HCT116 (cell line): ENCODE data around the gene TMEM198. TPM values are rescaled to one million over a fixed set of nuclear protein-coding genes. Genes with fewer than 3 reads are reported as not detected.

Experiments
- ATAC-seq: fragments of 200-7000 bp; cut with Tn5 transposase; 2 replicates; pipeline ENCODE4 v1.9.1; 2020; ENCODE audit warnings: mild to moderate bottlenecking, moderate library complexity
- BruUV-seq: library from RNA; stranded (reverse); fragments of 400-500 nt; replicated peaks from 2 replicates; lab custom pipeline; 2021; lab: Mats Ljungman, UMichigan
- CTCF ChIA-PET: fragments of 300-600 bp; sonication (Branson Sonifier 250); formaldehyde crosslinking; loops from one replicate; lab custom pipeline; 2021; ENCODE audit warnings: antibody characterized with exemption; lab: Charles Lee
- POLR2A ChIA-PET: fragments of 300-600, 350-600 bp; sonication (Branson Sonifier 250); formaldehyde crosslinking; loops from one replicate; lab custom pipeline; 2021; ENCODE audit warnings: antibody characterized with exemption; lab: Charles Lee
- RAD21 ChIA-PET, 2 experiments: fragments of 300-600 bp; sonication (Branson Sonifier 250); formaldehyde crosslinking; loops; one replicate each; lab custom pipeline; 2023; ENCODE audit warnings: low total read pairs in 2 of 2; ENCODE audit not compliant: uncharacterized antibody in 2 of 2, unreplicated experiment in 2 of 2, low non-redundant PET in 1 of 2; lab: Charles Lee
- DNase-seq: peaks from one replicate; pipeline ENCODE4 v3.0.0-alpha.2; 2010; ENCODE audit warnings: low read depth, low spot score
- H2AFZ ChIP-seq: fragments of 200-600 bp; shearing (Covaris generic), sonication (generic); 2 replicates; pipeline ENCODE4 v1.6.1; 2017; ENCODE audit warnings: low read depth, mixed run types, mixed read lengths, antibody characterized with exemption, low read length; ENCODE audit not compliant: poor library complexity, severe bottlenecking
- H3K27ac ChIP-seq: 2 replicates; pipeline ENCODE4 v1.5.1; 2012; ENCODE audit warnings: low read depth, low read length
- H3K27me3 ChIP-seq: fragments of 200-600 bp; sonication (generic); 2 replicates; pipeline ENCODE4 v1.6.1; 2016; ENCODE audit warnings: mixed run types, low read length, mixed read lengths; ENCODE audit not compliant: insufficient read depth
- H3K36me3 ChIP-seq, 2 experiments: fragments of 200-500 bp in 1 of 2; fragments of 200-600 bp in 1 of 2; sonication (Bioruptor generic) in 1 of 2; sonication (generic) in 1 of 2; 2 replicates each; pipeline versions ENCODE4 v1.5.1 to v1.6.1; 2014 to 2016; ENCODE audit warnings: low read length in 2 of 2, inconsistent platforms in 1 of 2, mixed read lengths in 1 of 2, mixed run types in 1 of 2; ENCODE audit not compliant: insufficient read depth in 2 of 2, control insufficient read depth in 1 of 2
- H3K4me1 ChIP-seq, 2 experiments: fragments of 200-600 bp in 1 of 2; sonication (generic) in 1 of 2; 2 replicates each; pipeline versions ENCODE4 v1.5.1 to v1.6.1; 2012 to 2017; ENCODE audit warnings: low read length in 2 of 2, inconsistent platforms in 1 of 2, mild to moderate bottlenecking in 1 of 2, mixed read lengths in 1 of 2, mixed run types in 1 of 2, moderate library complexity in 1 of 2; ENCODE audit not compliant: insufficient read depth in 2 of 2, control insufficient read depth in 1 of 2
- H3K4me2 ChIP-seq: fragments of 200-600 bp; sonication (generic); 2 replicates; pipeline ENCODE4 v1.6.1; 2017; ENCODE audit warnings: mixed run types, low read length, mixed read lengths
- H3K4me3 ChIP-seq, 2 experiments: fragments of 200-600 bp in 1 of 2; sonication (generic) in 1 of 2; replicated peaks in 1 of 2; 2 replicates each; pipeline ENCODE4 v1.5.1; 2011 to 2016; ENCODE audit warnings: low read length in 2 of 2, control low read depth in 1 of 2, low read depth in 1 of 2, mild to moderate bottlenecking in 1 of 2, mixed read lengths in 1 of 2, mixed run types in 1 of 2
- H3K79me2 ChIP-seq: fragments of 200-600 bp; sonication (generic); 2 replicates; pipeline ENCODE4 v1.6.1; 2017; ENCODE audit warnings: mild to moderate bottlenecking, mixed run types, low read length, moderate library complexity, mixed read lengths; ENCODE audit not compliant: insufficient read depth
- H3K9ac ChIP-seq: fragments of 200-600 bp; sonication (generic); 2 replicates; pipeline ENCODE4 v1.6.1; 2016; ENCODE audit warnings: low read length, mixed read lengths
- H3K9me2 ChIP-seq: fragments of 200-600 bp; sonication (generic), shearing (Covaris generic); 2 replicates; pipeline ENCODE4 v1.6.1; 2017; ENCODE audit warnings: mixed run types, mild to moderate bottlenecking, moderate library complexity; ENCODE audit not compliant: insufficient read depth
- H3K9me3 ChIP-seq, 2 experiments: fragments of 200-500 bp in 1 of 2; fragments of 200-600 bp in 1 of 2; sonication (Bioruptor generic) in 1 of 2; sonication (generic) in 1 of 2; 2 replicates each; pipeline ENCODE4 v1.6.1; 2014 to 2017; ENCODE audit warnings: low read length in 2 of 2, mixed read lengths in 2 of 2, inconsistent platforms in 1 of 2, low read depth in 1 of 2, mild to moderate bottlenecking in 1 of 2, mixed run types in 1 of 2, moderate library complexity in 1 of 2; ENCODE audit not compliant: control insufficient read depth in 1 of 2, insufficient read depth in 1 of 2
- H4K20me1 ChIP-seq: fragments of 200-600 bp; sonication (generic), shearing (Covaris generic); 2 replicates; pipeline ENCODE4 v1.6.1; 2017; ENCODE audit warnings: mixed run types, mild to moderate bottlenecking, moderate library complexity; ENCODE audit not compliant: insufficient read depth
- EZH2 ChIP-seq: fragments of 200-600 bp; sonication (generic); IDR thresholded peaks from 2 replicates; pipeline ENCODE4 v1.6.1; 2017; ENCODE audit warnings: antibody characterized with exemption, mixed run types
- FOSL1 ChIP-seq: IDR thresholded peaks from 2 replicates; pipeline ENCODE4 v1.6.1; 2012; ENCODE audit warnings: low read depth
- JUND ChIP-seq: IDR thresholded peaks from 2 replicates; pipeline ENCODE4 v1.6.1; 2012
- MAX ChIP-seq: IDR thresholded peaks from 2 replicates; pipeline ENCODE4 v1.6.1; 2012
- POLR2A ChIP-seq: IDR thresholded peaks from 2 replicates; pipeline ENCODE4 v1.7.0; 2011; ENCODE audit warnings: borderline replicate concordance; ENCODE audit not compliant: insufficient read depth, insufficient read length; ENCODE audit errors: extremely low read depth
- REST ChIP-seq: IDR thresholded peaks from 2 replicates; pipeline ENCODE4 v1.6.1; 2012; ENCODE audit warnings: low read depth
- SIN3A ChIP-seq: IDR thresholded peaks from 2 replicates; pipeline ENCODE4 v1.6.1; 2012; ENCODE audit warnings: low read depth
- SRF ChIP-seq: IDR thresholded peaks from 2 replicates; pipeline ENCODE4 v1.6.1; 2012; ENCODE audit warnings: low read depth
- ZFX ChIP-seq: fragments of 450-650 bp; IDR thresholded peaks from 2 replicates; pipeline ENCODE4 v1.6.1; 2017
- ZNF274 ChIP-seq: fragments of 200-500 bp; sonication (Bioruptor generic); IDR thresholded peaks from 2 replicates; pipeline ENCODE4 v1.6.1; 2014; ENCODE audit warnings: mild to moderate bottlenecking, low read depth, low read length, inconsistent platforms
- intact Hi-C: fragments of 100-400 bp; cut with micrococcal nuclease; formaldehyde crosslinking; loops from 2 replicates; pipeline ENCODE4 v1.10.0; 2022
- total RNA-seq: library from RNA; stranded (reverse); gene quantifications from one replicate; pipeline ENCODE4 v1.2.1, GENCODE V29; 2021; ENCODE audit not compliant: unreplicated experiment

TMEM198 gene
- total RNA-seq, 1 experiment from 2014 or later: 2.1 TPM

- Histone ChIP-seq H3K4me2 (no peak within 1 kb of the TSS), H3K9me2 (no peaks in the 10 kb centered on the region), H3K4me1 (no peaks in the 10 kb centered on the region), H3K9me3 (no peaks in the 10 kb centered on the region), H3K27me3 (no peaks in the 10 kb centered on the region), H4K20me1 (no peaks in the 10 kb centered on the region), H3K4me3 (no peak within 1 kb of the TSS), H2AFZ (no peak within 1 kb of the TSS), H3K9ac (no peak within 1 kb of the TSS), H3K79me2 (no peaks in the 10 kb centered on the region), H3K27ac (no peak within 1 kb of the TSS), H3K36me3 (no peaks in the 10 kb centered on the region)
- TF ChIP-seq JUND (no peak), ZFX (no peak), POLR2A (no peak), SRF (no peak), SIN3A (no peak), EZH2 (no peak), REST (no peak), FOSL1 (no peak), MAX (no peak), ZNF274 (no peak)
- ChIA-PET POLR2A (no interaction called here), CTCF (interaction anchor here (1.5 kb wide), 1 partner anchor 12 kb away, joined by 6 read pairs; no protein-coding TSS in a partner anchor), RAD21 (no interaction called here)
- BruUV-seq: no TSS peak
- DNase-seq (no peak), ATAC-seq (no peak)
- intact Hi-C loops: no loop called here
These were observed 28.6 kb downstream of the TMEM198 start, which contains the start of gene INHA for GRCh38 chr2:219572237-219573001. INHA (plus strand) TSS chr2:219572310; CDS start chr2:219572375, 65 bp downstream.
